ENCODE measurements around the gene GIMAP1. TPM values are rescaled to one million over a fixed set of nuclear protein-coding genes. Genes with fewer than 3 reads are reported as not detected.

Gene GIMAP1
- total and polyA plus RNA-seq, 8 donors = 0.39 to 2.0 (median 1.1) TPM

DNA sequence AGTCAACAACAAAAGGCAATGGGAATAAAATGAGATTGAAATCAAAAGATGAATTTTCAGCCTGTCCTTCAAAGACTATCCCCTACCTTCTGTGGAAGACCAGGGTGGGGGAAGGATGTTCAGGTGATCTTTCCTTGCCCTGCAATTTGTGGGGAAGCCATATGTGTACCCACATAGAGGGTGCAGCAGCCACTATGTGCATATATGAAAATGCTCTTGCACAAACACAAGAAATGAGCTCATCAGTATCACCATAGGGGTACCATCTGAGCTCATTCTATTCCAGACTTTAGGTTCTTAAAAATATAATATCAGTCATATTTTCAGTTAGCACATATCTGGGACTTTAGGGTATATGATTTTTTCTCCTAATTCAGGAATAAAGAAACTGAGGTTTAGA is 38.5 kb downstream of the GIMAP1 start:
- Histone ChIP-seq H3K4me3 (no peak overlapping the region), H3K27me3 (no peaks in the 10 kb centered on the region), H3K36me3 (no peaks in the 10 kb centered on the region), H3K27ac (no peak overlapping the region), H3K9me3 (no peaks in the 10 kb centered on the region), H3K4me1 (peaks cover 0 to 8% (median 0%) of the 10 kb centered on the region in 3 donors)
- TF ChIP-seq, protein P1, sequence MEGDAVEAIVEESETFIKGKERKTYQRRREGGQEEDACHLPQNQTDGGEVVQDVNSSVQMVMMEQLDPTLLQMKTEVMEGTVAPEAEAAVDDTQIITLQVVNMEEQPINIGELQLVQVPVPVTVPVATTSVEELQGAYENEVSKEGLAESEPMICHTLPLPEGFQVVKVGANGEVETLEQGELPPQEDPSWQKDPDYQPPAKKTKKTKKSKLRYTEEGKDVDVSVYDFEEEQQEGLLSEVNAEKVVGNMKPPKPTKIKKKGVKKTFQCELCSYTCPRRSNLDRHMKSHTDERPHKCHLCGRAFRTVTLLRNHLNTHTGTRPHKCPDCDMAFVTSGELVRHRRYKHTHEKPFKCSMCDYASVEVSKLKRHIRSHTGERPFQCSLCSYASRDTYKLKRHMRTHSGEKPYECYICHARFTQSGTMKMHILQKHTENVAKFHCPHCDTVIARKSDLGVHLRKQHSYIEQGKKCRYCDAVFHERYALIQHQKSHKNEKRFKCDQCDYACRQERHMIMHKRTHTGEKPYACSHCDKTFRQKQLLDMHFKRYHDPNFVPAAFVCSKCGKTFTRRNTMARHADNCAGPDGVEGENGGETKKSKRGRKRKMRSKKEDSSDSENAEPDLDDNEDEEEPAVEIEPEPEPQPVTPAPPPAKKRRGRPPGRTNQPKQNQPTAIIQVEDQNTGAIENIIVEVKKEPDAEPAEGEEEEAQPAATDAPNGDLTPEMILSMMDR (IDR thresholded peaks at IDR 0.05) = no peak
- ATAC-seq (no peak), FAIRE-seq (no peak), DNase-seq (no peak)
- intact Hi-C loops (cut with DNase I) = no loop called here

DNA sequence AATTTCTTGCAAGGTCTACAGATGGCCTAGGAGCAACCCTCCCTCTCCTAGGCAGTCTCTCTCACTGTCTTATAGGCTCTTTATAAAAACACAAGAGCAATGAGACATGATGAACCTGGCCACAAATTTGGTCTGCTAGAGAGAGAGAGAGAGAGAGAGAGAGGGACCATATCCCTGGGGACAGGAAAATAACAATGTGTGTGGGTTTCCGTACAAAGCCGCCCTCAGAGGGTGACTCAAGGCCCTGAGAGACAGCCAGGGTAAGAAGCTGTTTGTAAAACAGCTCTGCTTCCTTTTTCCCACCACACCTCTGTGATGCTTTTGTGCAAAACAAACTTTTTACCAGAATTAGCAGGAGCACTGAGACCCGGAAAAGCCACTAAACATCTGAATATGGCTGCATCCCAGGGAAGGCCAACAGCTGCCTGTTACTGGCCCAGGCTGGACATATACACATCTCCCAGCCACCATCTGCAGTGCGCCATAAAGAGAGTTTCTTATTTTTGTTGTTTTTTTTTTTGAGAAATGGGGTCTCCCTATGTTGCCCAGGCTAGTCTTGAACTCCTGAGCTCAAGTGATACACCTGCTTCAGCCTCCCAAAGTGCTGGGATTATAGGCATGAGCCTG is 39.2 kb downstream of the GIMAP1 start:
- intact Hi-C loops (cut with DNase I) = no loop called here
- no peak for FAIRE-seq
- H3K27me3 ChIP-seq = no peaks in the 10 kb centered on the region

DNA sequence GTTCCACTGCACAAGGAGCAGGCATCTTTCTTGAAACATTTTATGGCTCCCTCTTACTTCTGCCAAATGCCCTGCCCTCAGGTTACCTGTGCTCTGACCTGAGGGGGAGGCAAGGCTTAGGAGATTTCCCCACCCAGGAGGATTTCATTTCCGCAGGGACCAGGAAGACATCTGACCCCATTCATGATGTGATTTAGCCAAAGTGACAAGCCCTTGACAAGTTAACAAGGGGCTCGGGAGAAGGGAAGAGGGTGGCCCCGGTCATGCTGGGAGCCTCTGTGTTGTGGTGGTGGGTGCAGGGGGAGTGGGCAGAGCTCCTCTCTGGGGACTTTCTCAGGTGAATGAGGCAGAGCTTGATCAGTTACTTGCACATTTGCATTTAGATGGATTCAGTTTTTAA is 39.8 kb downstream of the GIMAP1 start:
- 60 to 62% methylated on average over 3 of the region's 3 CpGs for WGBS, 2 donors
- no peaks in the 10 kb centered on the region for H3K27me3 ChIP-seq
- no peak overlapping the region for H3K27ac ChIP-seq
- H3K4me1 ChIP-seq = peaks cover 0 to 8% (median 0%) of the 10 kb centered on the region in 3 donors
- no peak for DNase-seq
- intact Hi-C loops (cut with DNase I) = no loop called here
- FAIRE-seq = no peak
- no peaks in the 10 kb centered on the region for H3K36me3 ChIP-seq
- TF ChIP-seq, protein P1 (IDR thresholded peaks at IDR 0.05) = no peak
- no peaks in the 10 kb centered on the region for H3K9me3 ChIP-seq
- H3K4me3 ChIP-seq = no peak overlapping the region
- no peak for ATAC-seq

More for the DNA sequence above, 39.2 kb downstream of the GIMAP1 start:
- Histone ChIP-seq H3K9me3 (no peaks in the 10 kb centered on the region), H3K4me1 (peaks cover 0 to 8% (median 0%) of the 10 kb centered on the region in 3 donors), H3K27ac (no peak overlapping the region), H3K4me3 (no peak overlapping the region), H3K36me3 (no peaks in the 10 kb centered on the region)
- no peak for DNase-seq
- TF ChIP-seq, protein P1 (IDR thresholded peaks at IDR 0.05) = no peak
- 79% methylated on average over 4 of the region's 4 CpGs for WGBS, 2 donors
- peak in 2 of 4 donors; percentile 28 to 33 for ATAC-seq

DNA sequence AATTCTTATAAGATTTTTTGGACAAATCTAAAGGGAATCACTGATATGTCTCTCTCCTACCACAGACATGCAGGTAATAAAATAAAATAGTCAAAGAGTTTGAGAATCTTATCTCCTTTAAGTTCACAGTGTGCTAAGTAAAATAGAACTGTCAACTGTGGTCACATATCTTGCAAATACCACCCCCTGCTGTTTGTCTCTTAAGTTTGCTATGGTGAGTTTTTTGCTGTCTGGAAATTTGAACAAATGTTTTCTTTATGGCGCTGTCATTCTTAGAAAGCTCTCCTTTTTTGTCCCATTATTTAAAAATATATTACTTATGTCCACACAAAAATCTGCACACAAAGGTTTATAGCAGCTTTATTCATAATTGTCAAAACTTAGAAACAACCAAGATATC is 40.4 kb downstream of the GIMAP1 start:
- peak in 3 of 4 donors; percentile 51 to 61 (median 54) for ATAC-seq
- H3K4me1 ChIP-seq = peaks cover 0 to 8% (median 0%) of the 10 kb centered on the region in 3 donors
- no peaks in the 10 kb centered on the region for H3K27me3 ChIP-seq
- intact Hi-C loops (cut with DNase I) = no loop called here
- no peaks in the 10 kb centered on the region for H3K36me3 ChIP-seq
- FAIRE-seq = peak; percentile 66
- H3K4me3 ChIP-seq = no peak overlapping the region
- H3K27ac ChIP-seq = no peak overlapping the region
- no peaks in the 10 kb centered on the region for H3K9me3 ChIP-seq
- WGBS, 2 donors = 16 to 53% methylated on average over 1 of the region's 1 CpG
- TF ChIP-seq, protein P1 (IDR thresholded peaks at IDR 0.05) = peak in 1 of 4 donors; percentile 14
- no peak for DNase-seq

DNA sequence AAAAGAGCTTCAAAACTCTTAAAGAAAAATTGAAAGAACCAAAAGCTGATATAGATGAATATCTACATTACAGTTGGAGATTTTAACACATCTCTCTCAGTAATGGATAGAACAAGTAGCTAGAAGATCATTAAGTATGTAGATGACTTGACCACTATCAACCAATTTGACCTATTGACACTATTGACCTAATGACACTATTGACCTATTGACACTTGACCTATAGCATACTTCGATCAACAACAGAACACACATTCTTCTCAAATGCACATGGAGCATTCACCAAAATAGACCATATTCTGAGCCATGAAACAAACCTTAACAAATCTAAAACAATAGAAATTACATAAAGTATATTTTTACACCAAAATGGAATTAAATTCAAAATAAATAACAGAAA is 43.1 kb downstream of the GIMAP1 start:
- ATAC-seq (no peak), DNase-seq (no peak), FAIRE-seq (no peak)
- Histone ChIP-seq H3K4me1 (peaks cover 0 to 4% (median 0%) of the 10 kb centered on the region in 3 donors), H3K27me3 (no peaks in the 10 kb centered on the region), H3K27ac (no peak overlapping the region), H3K9me3 (no peaks in the 10 kb centered on the region), H3K4me3 (no peak overlapping the region), H3K36me3 (no peaks in the 10 kb centered on the region)
- TF ChIP-seq, protein P1 (IDR thresholded peaks at IDR 0.05) = no peak
- WGBS, 2 donors = 31 to 47% methylated on average over 1 of the region's 1 CpG
- intact Hi-C loops (cut with DNase I) = no loop called here
